ENCODE measurements around the gene FAM117B.

DNA sequence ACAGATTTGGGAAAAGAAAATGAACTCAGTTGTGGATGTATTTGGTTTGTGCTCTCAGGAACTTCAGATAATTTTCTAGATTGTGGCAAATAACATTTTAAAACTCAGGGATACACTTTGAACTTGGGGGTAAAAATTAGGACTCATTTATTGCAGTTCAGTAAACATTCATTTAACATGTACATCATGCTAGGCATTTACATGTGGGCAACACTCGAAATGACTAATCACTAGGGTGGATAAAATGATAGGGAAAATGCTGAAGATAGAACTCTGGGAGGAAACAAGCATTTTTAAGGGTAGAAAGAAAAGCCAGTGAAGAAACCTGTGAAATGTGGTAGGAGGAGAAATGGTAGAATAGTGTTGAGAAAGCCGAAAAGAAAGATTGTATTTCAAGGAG lies 7.8 kb downstream of the FAM117B start:
- TF ChIP-seq, protein P1, sequence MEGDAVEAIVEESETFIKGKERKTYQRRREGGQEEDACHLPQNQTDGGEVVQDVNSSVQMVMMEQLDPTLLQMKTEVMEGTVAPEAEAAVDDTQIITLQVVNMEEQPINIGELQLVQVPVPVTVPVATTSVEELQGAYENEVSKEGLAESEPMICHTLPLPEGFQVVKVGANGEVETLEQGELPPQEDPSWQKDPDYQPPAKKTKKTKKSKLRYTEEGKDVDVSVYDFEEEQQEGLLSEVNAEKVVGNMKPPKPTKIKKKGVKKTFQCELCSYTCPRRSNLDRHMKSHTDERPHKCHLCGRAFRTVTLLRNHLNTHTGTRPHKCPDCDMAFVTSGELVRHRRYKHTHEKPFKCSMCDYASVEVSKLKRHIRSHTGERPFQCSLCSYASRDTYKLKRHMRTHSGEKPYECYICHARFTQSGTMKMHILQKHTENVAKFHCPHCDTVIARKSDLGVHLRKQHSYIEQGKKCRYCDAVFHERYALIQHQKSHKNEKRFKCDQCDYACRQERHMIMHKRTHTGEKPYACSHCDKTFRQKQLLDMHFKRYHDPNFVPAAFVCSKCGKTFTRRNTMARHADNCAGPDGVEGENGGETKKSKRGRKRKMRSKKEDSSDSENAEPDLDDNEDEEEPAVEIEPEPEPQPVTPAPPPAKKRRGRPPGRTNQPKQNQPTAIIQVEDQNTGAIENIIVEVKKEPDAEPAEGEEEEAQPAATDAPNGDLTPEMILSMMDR (IDR thresholded peaks at IDR 0.05; ENCODE audit: insufficient read depth, low read length), result no peak
- no peak for TF ChIP-seq POLR2AphosphoS5 (IDR thresholded peaks at IDR 0.05; ENCODE audit: low read depth)
- TF ChIP-seq, protein P2, sequence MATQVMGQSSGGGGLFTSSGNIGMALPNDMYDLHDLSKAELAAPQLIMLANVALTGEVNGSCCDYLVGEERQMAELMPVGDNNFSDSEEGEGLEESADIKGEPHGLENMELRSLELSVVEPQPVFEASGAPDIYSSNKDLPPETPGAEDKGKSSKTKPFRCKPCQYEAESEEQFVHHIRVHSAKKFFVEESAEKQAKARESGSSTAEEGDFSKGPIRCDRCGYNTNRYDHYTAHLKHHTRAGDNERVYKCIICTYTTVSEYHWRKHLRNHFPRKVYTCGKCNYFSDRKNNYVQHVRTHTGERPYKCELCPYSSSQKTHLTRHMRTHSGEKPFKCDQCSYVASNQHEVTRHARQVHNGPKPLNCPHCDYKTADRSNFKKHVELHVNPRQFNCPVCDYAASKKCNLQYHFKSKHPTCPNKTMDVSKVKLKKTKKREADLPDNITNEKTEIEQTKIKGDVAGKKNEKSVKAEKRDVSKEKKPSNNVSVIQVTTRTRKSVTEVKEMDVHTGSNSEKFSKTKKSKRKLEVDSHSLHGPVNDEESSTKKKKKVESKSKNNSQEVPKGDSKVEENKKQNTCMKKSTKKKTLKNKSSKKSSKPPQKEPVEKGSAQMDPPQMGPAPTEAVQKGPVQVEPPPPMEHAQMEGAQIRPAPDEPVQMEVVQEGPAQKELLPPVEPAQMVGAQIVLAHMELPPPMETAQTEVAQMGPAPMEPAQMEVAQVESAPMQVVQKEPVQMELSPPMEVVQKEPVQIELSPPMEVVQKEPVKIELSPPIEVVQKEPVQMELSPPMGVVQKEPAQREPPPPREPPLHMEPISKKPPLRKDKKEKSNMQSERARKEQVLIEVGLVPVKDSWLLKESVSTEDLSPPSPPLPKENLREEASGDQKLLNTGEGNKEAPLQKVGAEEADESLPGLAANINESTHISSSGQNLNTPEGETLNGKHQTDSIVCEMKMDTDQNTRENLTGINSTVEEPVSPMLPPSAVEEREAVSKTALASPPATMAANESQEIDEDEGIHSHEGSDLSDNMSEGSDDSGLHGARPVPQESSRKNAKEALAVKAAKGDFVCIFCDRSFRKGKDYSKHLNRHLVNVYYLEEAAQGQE (IDR thresholded peaks at IDR 0.05; ENCODE audit: insufficient replicate concordance, low read depth), result no peak
